GM19043 (cell line): Measurements from ENCODE around the gene ITPR1.
"Not testable (repeated sequence)": the region's sequence is repeated elsewhere in the genome, so short reads cannot be mapped to it uniquely, and the experiment has no call there.

Source experiments
- ATAC-seq: cut with Tn5 transposase; IDR thresholded peaks from one replicate; pipeline ENCODE4 v1.9.1; 2021; ENCODE audit warnings: low read depth; ENCODE audit not compliant: unreplicated experiment

The ITPR1 gene

GRCh38 chr3:4751029-4751501, 257.9 kb downstream of the ITPR1 start:
- no peak for ATAC-seq

- no peak for ATAC-seq
These were observed 258.5 kb downstream of the ITPR1 start for GRCh38 chr3:4751502-4752101.

- peak; percentile 30 for ATAC-seq
These were observed 259.3 kb downstream of the ITPR1 start for GRCh38 chr3:4752201-4753072.

- ATAC-seq, result peak; percentile 19
These were observed 260.0 kb downstream of the ITPR1 start for GRCh38 chr3:4753073-4753691.

GRCh38 chr3:4754180-4755086, 261.3 kb downstream of the ITPR1 start:
- peak; percentile 48 for ATAC-seq

GRCh38 chr3:4755566-4755965, 262.4 kb downstream of the ITPR1 start:
- ATAC-seq, result no peak

GRCh38 chr3:4756057-4756775, 263.1 kb downstream of the ITPR1 start:
- ATAC-seq, result no peak

GRCh38 chr3:4756855-4757574, 263.9 kb downstream of the ITPR1 start:
- ATAC-seq, result peak; percentile 29

GRCh38 chr3:4757575-4758248, 264.6 kb downstream of the ITPR1 start:
- ATAC-seq, result no peak

GRCh38 chr3:4758249-4758860, 265.2 kb downstream of the ITPR1 start:
- no peak for ATAC-seq

GRCh38 chr3:4758957-4759656, 266.0 kb downstream of the ITPR1 start:
- no peak for ATAC-seq

GRCh38 chr3:4759689-4760312, 266.7 kb downstream of the ITPR1 start:
- ATAC-seq, result no peak

- ATAC-seq, result no peak
These were observed 268.6 kb downstream of the ITPR1 start for GRCh38 chr3:4761759-4762158.

- ATAC-seq, result not testable (repeated sequence)
These were observed 269.5 kb downstream of the ITPR1 start for GRCh38 chr3:4762481-4763230.

GRCh38 chr3:4763604-4764247, 270.6 kb downstream of the ITPR1 start:
- no peak for ATAC-seq

GRCh38 chr3:4765212-4765611, 272.1 kb downstream of the ITPR1 start:
- no peak for ATAC-seq
